RPMI8226 (cell line): Measurements from ENCODE around the gene SP2.
A peak's percentile ranks its signal among the peaks of the same experiment; 100 is the strongest.
"Not testable (repeated sequence)": the region's sequence is repeated elsewhere in the genome, so short reads cannot be mapped to it uniquely, and the experiment has no call there.

Experiments
- DNase-seq: peaks from one replicate; pipeline ENCODE4 v3.0.0-alpha.2; 2015

SP2 gene

GRCh38 chr17:47894498-47895346, 1.3 kb upstream of the SP2 start:
- DNase-seq = no peak

DNA sequence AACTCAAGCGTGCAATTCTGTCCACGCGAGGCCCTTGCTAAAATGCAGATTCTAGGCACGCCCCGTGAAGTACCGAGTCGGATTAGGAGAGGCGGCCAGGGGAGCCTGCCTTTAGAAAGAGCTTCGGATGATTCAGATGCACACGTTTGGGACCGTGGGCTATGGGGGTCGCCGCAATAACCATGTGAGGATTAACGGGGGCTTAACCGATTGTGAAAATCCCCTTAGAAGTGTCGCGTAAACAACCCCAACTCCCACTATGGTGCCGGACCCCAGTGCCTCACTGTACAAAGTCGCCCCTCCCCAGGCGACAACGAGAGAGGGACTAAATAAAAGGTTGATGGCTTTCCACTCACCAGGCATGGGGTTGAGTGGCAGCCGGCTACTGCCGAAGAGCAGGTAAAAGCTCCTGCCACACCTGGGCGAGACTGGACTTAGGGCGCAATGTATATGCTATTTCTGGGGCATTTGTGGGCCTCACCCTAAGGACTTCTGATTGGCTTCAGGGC, 635 bp upstream of the SP2 start:
- peak; percentile 25 for DNase-seq

GRCh38 chr17:47896672-47897490, 845 bp downstream of the SP2 start:
- DNase-seq = no peak

GRCh38 chr17:47897561-47897960, 1.5 kb downstream of the SP2 start:
- no peak for DNase-seq

GRCh38 chr17:47898241-47898640, 2.2 kb downstream of the SP2 start:
- DNase-seq = no peak

- DNase-seq = no peak
These were observed 3.6 kb downstream of the SP2 start for GRCh38 chr17:47899643-47900042.

DNA sequence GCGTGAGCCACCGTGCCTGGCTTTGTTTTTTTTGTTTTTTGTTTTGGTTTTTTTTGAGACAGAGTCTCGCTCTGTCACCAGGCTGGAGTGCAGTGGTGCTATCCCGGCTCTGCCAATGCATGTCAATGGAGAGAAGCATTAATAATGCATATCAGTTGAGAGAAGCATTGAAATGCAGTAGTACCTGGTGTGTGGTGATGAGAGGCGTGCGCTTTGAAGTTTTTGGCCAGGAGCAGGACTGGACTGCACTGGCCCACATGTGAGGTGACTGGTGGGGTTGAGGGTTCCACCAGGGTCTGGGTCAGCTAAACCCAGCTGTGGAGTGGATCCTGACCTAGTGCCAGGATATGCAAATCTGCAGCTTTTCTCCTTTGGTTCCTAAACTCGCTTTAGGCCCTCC, 5.4 kb downstream of the SP2 start:
- DNase-seq = no peak

- no peak for DNase-seq
These were observed 6.2 kb downstream of the SP2 start for GRCh38 chr17:47902039-47902744.

DNA sequence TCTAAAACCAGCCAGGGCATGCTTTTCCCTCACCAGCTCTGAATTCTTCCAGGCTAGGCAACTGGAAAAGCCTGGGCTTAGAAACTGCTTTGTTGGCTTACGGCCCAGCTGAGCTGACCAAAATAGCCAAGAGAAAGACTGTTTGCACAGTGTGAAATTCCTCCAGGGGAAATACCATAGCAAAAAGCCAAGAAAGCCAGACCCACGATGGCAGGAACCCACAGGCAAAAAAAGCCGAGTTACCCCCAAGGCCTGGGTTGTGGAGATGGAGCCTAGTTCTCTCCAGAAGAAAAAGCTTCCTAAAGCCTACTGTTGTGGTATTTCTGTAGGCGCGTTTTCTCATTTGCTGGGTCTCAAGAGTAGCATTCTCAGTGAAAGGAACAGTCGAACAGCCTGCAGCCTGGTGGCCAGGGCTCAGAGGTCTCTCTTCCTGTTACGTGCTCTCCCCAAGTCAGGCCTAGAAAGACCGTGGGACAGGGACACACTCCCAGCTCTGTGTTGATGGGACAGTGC, 9.2 kb downstream of the SP2 start:
- no peak for DNase-seq

- no peak for DNase-seq
These were observed 10.4 kb downstream of the SP2 start for GRCh38 chr17:47906443-47906842.

- DNase-seq = no peak
These were observed 12.0 kb downstream of the SP2 start for GRCh38 chr17:47907932-47908562.

- no peak for DNase-seq
These were observed 17.0 kb downstream of the SP2 start for GRCh38 chr17:47913050-47913449.

- DNase-seq = peak; percentile 35
These were observed 18.4 kb downstream of the SP2 start for GRCh38 chr17:47914306-47914948.

DNA sequence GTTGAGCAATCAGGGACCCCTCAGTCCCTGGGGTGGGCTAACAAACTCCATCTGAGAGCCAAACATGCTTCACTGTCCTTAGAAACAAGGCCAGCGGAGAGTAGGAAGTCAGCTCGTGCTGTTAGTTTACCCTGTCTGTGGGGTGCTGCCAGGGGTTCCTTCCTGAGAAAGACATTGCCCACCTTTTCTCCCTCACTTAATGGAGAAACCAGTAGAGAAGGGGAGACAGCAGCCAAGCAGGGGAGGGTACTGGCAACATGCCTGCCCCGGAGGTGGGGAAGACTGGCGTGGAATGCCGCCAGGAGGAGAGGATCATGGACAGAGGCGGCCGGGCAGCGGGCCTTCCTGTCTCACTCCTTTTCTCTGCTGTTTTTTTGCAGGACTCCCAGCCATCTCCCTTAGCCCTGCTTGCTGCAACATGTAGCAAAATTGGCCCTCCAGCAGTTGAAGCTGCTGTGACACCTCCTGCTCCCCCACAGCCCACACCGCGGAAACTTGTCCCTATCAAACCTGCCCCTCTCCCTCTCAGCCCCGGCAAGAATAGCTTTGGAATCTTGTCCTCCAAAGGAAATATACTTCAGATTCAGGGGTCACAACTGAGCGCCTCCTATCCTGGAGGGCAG, 19.9 kb downstream of the SP2 start:
- DNase-seq = no peak

DNA sequence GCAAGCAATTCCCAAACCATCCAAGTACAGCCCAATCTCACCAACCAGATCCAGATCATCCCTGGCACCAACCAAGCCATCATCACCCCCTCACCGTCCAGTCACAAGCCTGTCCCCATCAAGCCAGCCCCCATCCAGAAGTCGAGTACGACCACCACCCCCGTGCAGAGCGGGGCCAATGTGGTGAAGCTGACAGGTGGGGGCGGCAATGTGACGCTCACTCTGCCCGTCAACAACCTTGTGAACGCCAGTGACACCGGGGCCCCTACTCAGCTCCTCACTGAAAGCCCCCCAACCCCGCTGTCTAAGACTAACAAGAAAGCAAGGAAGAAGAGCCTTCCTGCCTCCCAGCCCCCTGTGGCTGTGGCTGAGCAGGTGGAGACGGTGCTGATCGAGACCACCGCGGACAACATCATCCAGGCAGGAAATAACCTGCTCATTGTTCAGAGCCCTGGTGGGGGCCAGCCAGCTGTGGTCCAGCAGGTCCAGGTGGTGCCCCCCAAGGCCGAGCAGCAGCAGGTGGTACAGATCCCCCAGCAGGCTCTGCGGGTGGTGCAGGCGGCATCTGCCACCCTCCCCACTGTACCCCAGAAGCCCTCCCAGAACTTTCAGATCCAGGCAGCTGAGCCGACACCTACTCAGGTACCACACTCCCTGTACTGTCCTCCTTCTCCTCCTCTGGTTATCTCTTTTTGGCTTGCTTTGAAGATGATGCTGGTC, 20.6 kb downstream of the SP2 start:
- DNase-seq = no peak

DNA sequence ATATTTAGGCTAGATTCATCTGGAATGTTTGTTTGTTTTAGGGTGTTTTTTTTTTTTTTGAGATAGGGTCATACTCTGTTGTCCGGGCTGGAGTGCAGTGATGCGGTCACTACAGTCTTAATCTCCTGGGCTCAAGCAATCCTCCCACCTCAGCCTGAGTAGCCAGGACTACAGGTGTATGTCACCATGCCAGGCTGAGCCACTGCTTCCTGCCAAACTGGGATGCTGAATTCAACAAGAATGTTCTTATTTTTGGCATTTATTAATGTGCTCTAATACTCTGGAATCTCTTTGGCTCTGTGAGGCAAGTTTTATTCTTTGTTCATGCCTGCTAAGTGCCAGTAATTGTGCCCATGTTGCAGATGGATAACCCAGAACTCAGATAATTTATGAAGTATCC, 21.5 kb downstream of the SP2 start:
- no peak for DNase-seq

DNA sequence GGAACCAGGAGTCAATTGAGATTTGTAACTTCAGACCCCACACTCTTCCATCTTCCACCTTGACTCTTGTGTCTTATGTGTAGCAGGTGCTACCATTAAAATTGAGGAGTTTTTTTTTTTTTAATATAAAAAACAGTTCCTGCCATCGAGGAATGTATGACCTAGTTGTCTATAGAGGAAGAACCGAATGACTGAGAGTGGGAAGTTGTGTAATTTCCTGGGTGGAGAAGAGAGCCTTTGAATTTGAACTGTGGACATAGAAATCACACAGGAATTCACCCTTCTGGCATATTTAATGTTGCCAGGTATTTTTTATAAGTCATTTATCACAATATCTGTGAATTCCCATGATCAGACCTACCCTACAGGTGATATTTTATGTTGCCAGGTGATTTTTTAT, 22.0 kb downstream of the SP2 start:
- no peak for DNase-seq

DNA sequence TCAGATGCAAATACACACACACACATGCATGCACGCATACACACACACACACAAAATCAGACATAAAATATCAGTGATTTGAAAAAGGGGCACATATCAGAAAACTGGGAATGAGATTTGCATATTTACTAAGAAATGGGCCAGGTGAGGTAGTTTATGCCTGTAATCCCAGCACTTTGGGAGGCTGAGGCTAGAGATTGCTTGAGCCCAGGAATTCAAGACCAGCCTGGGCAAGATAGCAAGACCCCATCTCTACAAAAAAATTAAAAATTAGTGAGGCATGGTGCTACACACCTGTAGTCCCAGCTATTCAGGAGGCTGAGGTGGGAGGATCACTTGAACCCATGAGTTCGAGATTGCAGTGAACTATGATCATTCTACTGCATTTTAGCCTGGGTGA, 23.0 kb downstream of the SP2 start:
- no peak for DNase-seq

GRCh38 chr17:47919889-47920288, 23.9 kb downstream of the SP2 start:
- not testable (repeated sequence) for DNase-seq

- DNase-seq = no peak
These were observed 29.0 kb downstream of the SP2 start for GRCh38 chr17:47924785-47925677.
